Muscle layer of duodenum (tissue), 2 donors: Measurements from ENCODE around the gene CA5A.

ENCODE experiments used
- H3K27ac ChIP-seq: one replicate; pipeline ENCODE4 v1.7.0; 2013; ENCODE audit warnings: mild to moderate bottlenecking, low read length
- H3K27me3 ChIP-seq: one replicate; pipeline ENCODE4 v1.7.0; 2013; ENCODE audit warnings: low read depth, mild to moderate bottlenecking, control low read depth, low read length
- H3K36me3 ChIP-seq, 2 donors: one replicate each; pipeline ENCODE4 v1.7.0; 2013; ENCODE audit warnings: low read length in 2 of 2, control low read depth in 1 of 2, mild to moderate bottlenecking in 1 of 2; ENCODE audit not compliant: insufficient read depth in 2 of 2, control insufficient read depth in 1 of 2
- H3K4me1 ChIP-seq, 2 donors: one replicate each; pipeline ENCODE4 v1.7.0; 2013; ENCODE audit warnings: low read length in 2 of 2, mild to moderate bottlenecking in 2 of 2, control low read depth in 1 of 2, moderate library complexity in 1 of 2; ENCODE audit not compliant: insufficient read depth in 2 of 2, control insufficient read depth in 1 of 2
- H3K4me3 ChIP-seq, 2 donors: one replicate each; pipeline ENCODE4 v1.7.0; 2013; ENCODE audit warnings: low read length in 2 of 2, low read depth in 1 of 2, mild to moderate bottlenecking in 1 of 2
- H3K9me3 ChIP-seq, 2 donors: one replicate each; pipeline ENCODE4 v1.7.0; 2013; ENCODE audit warnings: low read length in 2 of 2, control low read depth in 1 of 2, mild to moderate bottlenecking in 1 of 2; ENCODE audit not compliant: control insufficient read depth in 1 of 2
- donor health status: healthy.

The CA5A gene

GRCh38 chr16:87930456-87930855 lies 5.9 kb downstream of the CA5A start:
- Histone ChIP-seq H3K4me3 (no peak overlapping the region), H3K9me3 (no peaks in the 10 kb centered on the region), H3K27ac (no peak overlapping the region), H3K27me3 (no peaks in the 10 kb centered on the region), H3K4me1 (no peaks in the 10 kb centered on the region), H3K36me3 (no peaks in the 10 kb centered on the region)

DNA sequence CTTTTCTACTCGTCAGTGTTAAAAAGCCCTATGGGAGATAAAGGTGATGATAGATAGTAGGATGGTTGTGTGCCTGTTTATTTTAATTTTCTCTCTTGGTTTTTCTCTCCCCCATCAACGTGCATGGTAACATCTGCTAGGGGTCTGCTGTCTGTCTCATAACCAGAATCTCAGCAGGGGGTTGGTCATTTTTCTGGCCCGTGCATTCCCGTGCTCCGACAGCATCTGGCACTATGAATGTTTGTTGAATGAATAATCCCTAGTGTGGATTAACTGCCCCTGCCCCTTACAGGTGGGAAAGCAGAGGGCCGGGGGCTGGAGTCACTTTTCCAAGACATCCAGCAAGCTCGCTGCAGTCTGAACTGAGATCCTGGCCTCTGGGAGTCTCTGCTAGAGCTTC lies 6.3 kb downstream of the CA5A start:
- Histone ChIP-seq H3K36me3 (no peaks in the 10 kb centered on the region), H3K4me3 (no peak overlapping the region), H3K27me3 (no peaks in the 10 kb centered on the region), H3K27ac (no peak overlapping the region), H3K9me3 (no peaks in the 10 kb centered on the region), H3K4me1 (no peaks in the 10 kb centered on the region)

DNA sequence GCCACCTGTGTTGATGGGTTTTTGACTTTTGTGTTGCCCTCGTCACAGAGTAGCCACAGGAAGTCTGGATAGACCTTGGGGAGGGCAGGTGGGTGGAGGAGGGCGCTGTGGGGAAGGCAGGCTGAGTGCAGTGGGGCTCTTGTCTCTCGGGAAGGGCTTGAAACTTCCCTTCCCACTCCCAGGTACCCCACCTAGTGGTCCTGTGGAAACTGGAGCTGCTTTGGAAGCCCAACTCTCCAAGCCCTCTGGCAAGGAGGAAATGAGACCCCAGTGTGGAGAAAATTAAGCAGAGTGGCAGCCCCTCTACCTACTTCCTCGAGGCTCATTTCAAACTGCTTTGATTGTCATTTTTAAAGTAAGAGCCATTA lies 9.2 kb downstream of the CA5A start:
- Histone ChIP-seq H3K27ac (no peak overlapping the region), H3K4me3 (no peak overlapping the region), H3K36me3 (no peaks in the 10 kb centered on the region), H3K9me3 (no peaks in the 10 kb centered on the region), H3K27me3 (no peaks in the 10 kb centered on the region), H3K4me1 (no peaks in the 10 kb centered on the region)

DNA sequence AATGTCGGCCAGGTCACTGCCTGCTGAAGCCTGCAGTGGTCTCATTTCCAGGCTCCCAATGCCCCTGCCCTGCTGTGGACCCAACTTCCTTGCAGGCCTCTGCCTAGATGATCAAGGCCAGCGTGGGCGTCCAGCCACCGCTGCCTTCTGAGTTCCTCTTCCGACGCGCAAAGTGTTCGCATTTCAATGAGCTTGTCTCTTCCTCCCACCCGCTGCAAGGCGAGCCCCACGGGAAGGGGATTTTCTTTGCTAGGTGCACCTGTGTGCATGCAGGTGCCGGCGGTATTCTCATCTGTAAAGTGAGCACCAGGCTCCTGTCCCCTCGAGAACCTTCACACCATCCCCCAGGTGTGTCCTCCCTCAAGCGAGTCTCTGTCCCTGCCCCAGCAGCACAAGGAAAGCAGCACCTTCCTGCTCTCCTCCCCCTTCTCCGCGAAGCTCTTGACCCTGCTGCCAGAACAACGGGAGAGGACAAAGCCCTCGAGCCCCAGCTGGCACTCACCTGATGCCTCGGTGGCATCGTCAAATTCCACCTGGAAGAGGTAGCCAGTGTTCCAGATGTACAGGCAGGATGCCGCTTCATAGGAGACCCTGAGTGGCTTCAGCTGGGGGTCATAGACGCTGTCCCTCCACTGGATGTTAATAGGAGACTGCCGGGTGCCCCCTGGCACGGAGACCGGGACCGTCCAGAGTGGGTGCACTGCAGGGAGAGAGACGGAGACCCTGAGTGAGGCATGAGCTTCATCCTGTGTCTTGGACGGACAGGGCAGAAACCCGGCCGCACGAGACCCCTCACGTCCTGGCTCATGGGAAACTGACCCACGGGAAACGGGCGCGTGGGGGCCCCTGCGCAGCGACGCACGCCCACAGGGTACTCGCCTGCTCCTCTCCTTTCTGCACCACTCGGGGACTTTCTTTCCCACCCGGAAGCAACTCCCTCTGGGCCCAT lies 9.8 kb downstream of the CA5A start:
- Histone ChIP-seq H3K27me3 (no peaks in the 10 kb centered on the region), H3K4me3 (no peak overlapping the region), H3K9me3 (no peaks in the 10 kb centered on the region), H3K4me1 (no peaks in the 10 kb centered on the region), H3K36me3 (no peaks in the 10 kb centered on the region), H3K27ac (no peak overlapping the region)

GRCh38 chr16:87924811-87925670 lies 11.3 kb downstream of the CA5A start:
- no peaks in the 10 kb centered on the region for H3K4me1 ChIP-seq
- no peaks in the 10 kb centered on the region for H3K27me3 ChIP-seq
- no peak overlapping the region for H3K4me3 ChIP-seq
- H3K36me3 ChIP-seq = no peaks in the 10 kb centered on the region
- no peaks in the 10 kb centered on the region for H3K9me3 ChIP-seq
- H3K27ac ChIP-seq = no peak overlapping the region

GRCh38 chr16:87924041-87924810 lies 12.1 kb downstream of the CA5A start:
- Histone ChIP-seq H3K27me3 (no peaks in the 10 kb centered on the region), H3K27ac (no peak overlapping the region), H3K36me3 (no peaks in the 10 kb centered on the region), H3K9me3 (no peaks in the 10 kb centered on the region), H3K4me3 (no peak overlapping the region), H3K4me1 (no peaks in the 10 kb centered on the region)

GRCh38 chr16:87922250-87922871 lies 14.0 kb downstream of the CA5A start:
- Histone ChIP-seq H3K4me1 (no peaks in the 10 kb centered on the region), H3K27ac (no peak overlapping the region), H3K27me3 (no peaks in the 10 kb centered on the region), H3K9me3 (no peaks in the 10 kb centered on the region), H3K36me3 (no peaks in the 10 kb centered on the region), H3K4me3 (no peak overlapping the region)

DNA sequence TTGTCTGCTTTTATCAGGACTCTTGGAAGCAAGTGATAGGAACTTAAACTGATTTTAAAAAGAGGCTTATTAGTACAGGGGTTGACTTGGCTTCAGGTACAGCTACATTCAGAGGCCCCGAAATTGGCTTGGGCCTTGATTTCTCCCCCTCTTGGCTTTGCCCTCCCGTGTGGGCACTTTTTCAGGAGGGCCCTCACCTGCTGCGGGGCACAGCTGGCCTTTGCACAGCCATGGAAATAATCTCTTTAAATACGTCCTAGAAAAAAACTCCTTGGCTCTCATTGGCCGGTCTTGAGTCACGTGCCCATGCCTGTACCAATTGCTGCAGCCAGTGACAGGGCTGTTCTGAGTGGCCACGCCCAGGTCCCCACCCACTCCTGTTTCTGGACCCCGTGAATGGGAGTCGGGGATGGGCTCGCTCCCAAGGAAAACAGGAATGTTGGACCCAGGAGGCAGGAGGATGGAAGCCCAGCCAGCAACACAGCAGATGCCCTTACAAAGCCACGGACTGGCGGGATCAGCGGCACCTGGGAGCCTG lies 15.0 kb downstream of the CA5A start:
- Histone ChIP-seq H3K27me3 (no peaks in the 10 kb centered on the region), H3K36me3 (no peaks in the 10 kb centered on the region), H3K9me3 (no peaks in the 10 kb centered on the region), H3K4me3 (no peak overlapping the region), H3K27ac (no peak overlapping the region), H3K4me1 (no peaks in the 10 kb centered on the region)

DNA sequence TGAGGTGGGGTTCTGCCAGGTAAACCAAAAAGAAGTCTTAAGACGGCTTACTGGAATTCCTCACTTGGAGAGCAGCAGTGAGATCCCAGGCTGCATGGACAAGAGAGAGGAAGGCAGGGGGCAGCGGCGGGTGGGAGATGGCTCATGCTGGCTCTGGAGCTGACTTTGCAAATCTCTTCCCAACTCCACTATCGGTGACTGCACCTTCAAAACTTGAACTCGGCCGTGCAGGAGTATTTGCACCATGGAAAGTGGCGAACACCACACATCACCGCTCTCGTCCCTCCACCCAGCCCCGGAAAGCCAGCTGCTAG lies 16.7 kb downstream of the CA5A start:
- Histone ChIP-seq H3K4me3 (no peak overlapping the region), H3K4me1 (no peaks in the 10 kb centered on the region), H3K27me3 (no peaks in the 10 kb centered on the region), H3K9me3 (no peaks in the 10 kb centered on the region), H3K27ac (no peak overlapping the region), H3K36me3 (no peaks in the 10 kb centered on the region)

DNA sequence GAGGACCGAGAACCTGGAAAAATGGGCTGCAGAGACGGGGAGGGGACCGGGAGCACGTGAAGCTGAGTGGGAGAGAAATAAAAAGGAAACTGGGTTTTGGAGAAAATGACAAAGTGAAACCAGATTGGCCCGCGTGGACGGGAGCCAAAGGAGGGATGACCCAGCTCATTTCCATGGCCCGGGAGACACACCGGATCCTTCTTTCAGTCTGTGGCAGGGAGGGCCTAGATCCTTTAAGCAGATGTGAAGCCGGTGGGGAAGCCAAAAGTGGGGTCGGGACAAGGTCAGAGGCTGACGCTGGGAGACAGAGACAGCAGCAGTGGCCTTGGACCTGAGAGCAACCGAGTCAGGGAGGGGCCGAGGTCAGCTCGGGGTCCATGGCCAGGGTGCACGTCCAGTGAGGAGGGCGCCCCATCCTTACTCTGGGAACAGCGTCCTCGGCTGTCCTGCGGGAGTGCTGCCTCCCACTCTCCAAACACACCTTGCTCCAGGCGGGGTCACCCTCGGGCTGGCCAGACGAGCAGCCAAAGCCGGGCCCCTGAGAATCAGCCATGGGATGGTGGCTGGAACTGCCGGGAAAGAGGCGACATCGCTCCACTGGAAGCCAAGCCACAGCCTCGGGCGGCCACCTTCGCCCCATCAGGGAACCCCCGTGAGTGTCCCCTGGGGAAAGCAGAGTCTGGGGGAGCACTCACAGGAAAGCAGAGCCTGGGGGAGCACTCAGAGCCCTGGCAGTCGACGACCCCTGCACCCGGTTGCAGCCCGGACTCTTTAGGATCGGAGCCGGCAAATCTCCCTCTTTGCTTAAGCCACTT lies 17.3 kb downstream of the CA5A start:
- Histone ChIP-seq H3K27ac (no peak overlapping the region), H3K4me3 (no peak overlapping the region), H3K27me3 (no peaks in the 10 kb centered on the region), H3K4me1 (no peaks in the 10 kb centered on the region), H3K36me3 (no peaks in the 10 kb centered on the region), H3K9me3 (no peaks in the 10 kb centered on the region)
